HEK293 (cell line): ENCODE measurements around the gene CH25H.

ENCODE experiments used
- CTCF ChIA-PET: fragments of 350-600 bp; formaldehyde crosslinking; extraction: SDS; loops from one replicate; lab custom pipeline; 2021; ENCODE audit warnings: antibody characterized with exemption; lab: Yijun Ruan, JAX
- POLR2A ChIA-PET: fragments of 300-600 bp; formaldehyde crosslinking; extraction: SDS; loops from one replicate; lab custom pipeline; 2020; ENCODE audit warnings: antibody characterized with exemption, inconsistent platforms; lab: Yijun Ruan, JAX
- H3K27ac ChIP-seq: fragments of 200-500 bp; sonication (Bioruptor generic); 2 replicates; pipeline ENCODE4 v1.5.1; 2014; ENCODE audit warnings: low read depth, low read length, control low read depth, inconsistent platforms; ENCODE audit errors: extremely low read depth
- H3K36me3 ChIP-seq, 2 experiments: fragments of 200-500 bp in 1 of 2; sonication (Bioruptor generic) in 1 of 2; 1 replicate in 1 of 2; 2 replicates in 1 of 2; pipeline ENCODE4 v1.5.1; 2014 to 2017; ENCODE audit warnings: inconsistent platforms in 2 of 2, low read length in 2 of 2; ENCODE audit not compliant: control insufficient read depth in 2 of 2, insufficient read depth in 1 of 2
- H3K4me1 ChIP-seq: fragments of 200-500 bp; sonication (Bioruptor generic); 2 replicates; pipeline ENCODE4 v1.5.1; 2014; ENCODE audit warnings: mild to moderate bottlenecking, low read length, inconsistent platforms; ENCODE audit not compliant: control insufficient read depth, insufficient read depth
- H3K4me3 ChIP-seq: 2 replicates; pipeline ENCODE4 v1.5.1; 2011; ENCODE audit warnings: low read depth, mild to moderate bottlenecking, control low read depth, low read length, moderate library complexity
- H3K9me3 ChIP-seq: fragments of 200-500 bp; sonication (Bioruptor generic); 2 replicates; pipeline ENCODE4 v1.5.1; 2014; ENCODE audit warnings: low read depth, low read length, inconsistent platforms; ENCODE audit not compliant: control insufficient read depth, insufficient read depth
- GFI1B ChIP-seq: fragments of 450-650 bp; formaldehyde crosslinking; IDR thresholded peaks from 2 replicates; pipeline ENCODE4 v1.5.1; 2016; ENCODE audit warnings: missing biosample characterization, missing genetic modification characterization
- KLF8 ChIP-seq: fragments of 450-650 bp; formaldehyde crosslinking; IDR thresholded peaks from 2 replicates; pipeline ENCODE4 v1.5.1; 2016; ENCODE audit warnings: missing biosample characterization, missing genetic modification characterization
- KLF9 ChIP-seq: fragments of 450-650 bp; formaldehyde crosslinking; IDR thresholded peaks from 2 replicates; pipeline ENCODE4 v1.5.1; 2016; ENCODE audit warnings: missing biosample characterization, missing genetic modification characterization, low read depth
- SALL2 ChIP-seq: fragments of 450-650 bp; formaldehyde crosslinking; IDR thresholded peaks from 2 replicates; pipeline ENCODE4 v1.5.0; 2017; ENCODE audit warnings: missing biosample characterization, mild to moderate bottlenecking, missing genetic modification characterization, borderline replicate concordance
- YY1 ChIP-seq: fragments of 450-650 bp; formaldehyde crosslinking; IDR thresholded peaks from 2 replicates; pipeline ENCODE4 v1.5.1; 2018; ENCODE audit warnings: missing biosample characterization, missing genetic modification characterization
- ZNF211 ChIP-seq: fragments of 450-650 bp; formaldehyde crosslinking; IDR thresholded peaks from 2 replicates; pipeline ENCODE4 v1.5.1; 2016; ENCODE audit warnings: low read depth, missing biosample characterization, missing genetic modification characterization
- ZNF223 ChIP-seq: fragments of 450-650 bp; formaldehyde crosslinking; IDR thresholded peaks from 2 replicates; pipeline ENCODE4 v1.5.1; 2016; ENCODE audit warnings: missing biosample characterization, missing genetic modification characterization
- ZNF354C ChIP-seq: fragments of 450-650 bp; formaldehyde crosslinking; IDR thresholded peaks from 2 replicates; pipeline ENCODE4 v1.5.1; 2016; ENCODE audit warnings: missing biosample characterization, missing genetic modification characterization, low read depth, borderline replicate concordance
- ZNF37A ChIP-seq: fragments of 450-650 bp; IDR thresholded peaks from 2 replicates; pipeline ENCODE4 v1.5.1; 2018; ENCODE audit warnings: missing biosample characterization, missing genetic modification characterization
- ZNF664 ChIP-seq: fragments of 450-650 bp; formaldehyde crosslinking; IDR thresholded peaks from 2 replicates; pipeline ENCODE4 v1.5.1; 2016; ENCODE audit warnings: missing biosample characterization, missing genetic modification characterization
- ZNF701 ChIP-seq: fragments of 450-650 bp; formaldehyde crosslinking; IDR thresholded peaks from 2 replicates; pipeline ENCODE4 v1.5.1; 2016; ENCODE audit warnings: missing biosample characterization, missing genetic modification characterization
- ZNF76 ChIP-seq: fragments of 450-650 bp; formaldehyde crosslinking; IDR thresholded peaks from 2 replicates; pipeline ENCODE4; 2016; ENCODE audit warnings: low read depth, missing biosample characterization, missing genetic modification characterization, borderline replicate concordance
- ZNF843 ChIP-seq: fragments of 450-650 bp; formaldehyde crosslinking; IDR thresholded peaks from 2 replicates; pipeline ENCODE4 v1.5.1; 2016; ENCODE audit warnings: missing biosample characterization, missing genetic modification characterization
- ZSCAN16 ChIP-seq: fragments of 450-650 bp; formaldehyde crosslinking; IDR thresholded peaks from 2 replicates; pipeline ENCODE4 v1.5.1; 2016; ENCODE audit warnings: missing biosample characterization, missing genetic modification characterization
- ZXDB ChIP-seq: fragments of 450-650 bp; formaldehyde crosslinking; IDR thresholded peaks from 2 replicates; pipeline ENCODE4 v1.5.1; 2016; ENCODE audit warnings: missing biosample characterization, missing genetic modification characterization
- TF ChIP-seq, protein P1 (sequence below): fragments of 450-650 bp; formaldehyde crosslinking; IDR thresholded peaks from 2 replicates; pipeline ENCODE4 v1.5.1; 2016; ENCODE audit warnings: missing biosample characterization, missing genetic modification characterization
- TF ChIP-seq, protein P2 (sequence below): fragments of 450-650 bp; IDR thresholded peaks from 2 replicates; pipeline ENCODE4 v1.5.1; 2018; ENCODE audit warnings: missing biosample characterization, missing genetic modification characterization
- TF ChIP-seq, protein P3 (sequence below): fragments of 450-650 bp; formaldehyde crosslinking; IDR thresholded peaks from 2 replicates; pipeline ENCODE4 v1.5.1; 2016; ENCODE audit warnings: missing biosample characterization, missing genetic modification characterization, low read depth
- TF ChIP-seq, protein P4 (sequence below): fragments of 450-650 bp; formaldehyde crosslinking; IDR thresholded peaks from 2 replicates; pipeline ENCODE4 v1.5.1; 2016; ENCODE audit warnings: missing biosample characterization, missing genetic modification characterization

Gene CH25H

DNA sequence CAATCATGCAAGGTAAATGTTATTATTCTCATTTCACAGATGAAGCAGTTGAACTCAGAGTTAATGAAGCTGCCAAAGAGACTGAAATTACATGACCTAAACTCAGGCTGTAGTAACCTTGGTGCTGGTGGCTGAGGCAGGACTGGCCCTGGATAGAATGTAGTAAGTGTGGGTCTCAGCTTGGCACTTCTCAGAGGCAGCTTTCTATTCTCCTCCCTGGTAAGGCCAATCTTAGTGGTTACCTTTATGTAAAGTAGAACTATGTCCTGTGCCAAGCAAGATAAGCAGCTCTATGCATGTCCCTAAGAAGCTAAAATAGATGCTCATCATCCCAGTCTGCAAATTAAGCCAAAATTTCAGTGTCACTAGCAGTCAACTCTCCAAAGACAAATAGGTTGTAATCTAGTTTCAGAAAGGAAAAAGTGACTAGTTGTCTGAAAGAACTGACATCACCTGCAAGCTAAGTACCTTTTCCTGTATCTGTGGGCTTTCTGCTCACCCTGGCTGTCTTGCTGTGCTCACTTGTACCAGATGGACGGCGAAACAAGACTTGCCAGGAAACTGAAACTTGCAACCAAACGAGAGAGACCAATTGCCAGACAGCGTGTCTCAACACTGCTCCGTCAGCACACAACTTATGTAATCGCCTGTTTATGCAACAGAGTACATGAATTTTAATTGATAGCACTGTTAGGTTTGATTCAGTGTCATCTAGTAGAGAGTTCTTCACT, 43.7 kb downstream of the CH25H start:
- H3K4me1 ChIP-seq = no peaks in the 10 kb centered on the region
- ChIA-PET CTCF (interaction anchor here (0.5 to 1.5 kb wide), 3 partner anchors 24 to 176 kb away, joined by 3 to 4 read pairs (median 4); no protein-coding TSS in a partner anchor), POLR2A (no interaction called here)
- no peaks in the 10 kb centered on the region for H3K9me3 ChIP-seq
- H3K4me3 ChIP-seq = no peak overlapping the region
- H3K27ac ChIP-seq = no peak overlapping the region
- TF ChIP-seq KLF8 (tag by site-specific recombination) (no peak), GFI1B (tag by site-specific recombination) (no peak)
- TF ChIP-seq, protein P1, sequence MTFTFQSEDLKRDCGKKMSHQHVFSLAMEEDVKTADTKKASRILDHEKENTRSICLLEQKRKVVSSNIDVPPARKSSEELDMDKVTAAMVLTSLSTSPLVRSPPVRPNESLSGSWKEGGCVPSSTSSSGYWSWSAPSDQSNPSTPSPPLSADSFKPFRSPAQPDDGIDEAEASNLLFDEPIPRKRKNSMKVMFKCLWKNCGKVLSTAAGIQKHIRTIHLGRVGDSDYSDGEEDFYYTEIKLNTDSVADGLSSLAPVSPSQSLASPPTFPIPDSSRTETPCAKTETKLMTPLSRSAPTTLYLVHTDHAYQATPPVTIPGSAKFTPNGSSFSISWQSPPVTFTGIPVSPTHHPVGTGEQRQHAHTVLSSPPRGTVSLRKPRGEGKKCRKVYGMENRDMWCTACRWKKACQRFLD (tag by site-specific recombination) = no peak
- TF ChIP-seq, protein P2, sequence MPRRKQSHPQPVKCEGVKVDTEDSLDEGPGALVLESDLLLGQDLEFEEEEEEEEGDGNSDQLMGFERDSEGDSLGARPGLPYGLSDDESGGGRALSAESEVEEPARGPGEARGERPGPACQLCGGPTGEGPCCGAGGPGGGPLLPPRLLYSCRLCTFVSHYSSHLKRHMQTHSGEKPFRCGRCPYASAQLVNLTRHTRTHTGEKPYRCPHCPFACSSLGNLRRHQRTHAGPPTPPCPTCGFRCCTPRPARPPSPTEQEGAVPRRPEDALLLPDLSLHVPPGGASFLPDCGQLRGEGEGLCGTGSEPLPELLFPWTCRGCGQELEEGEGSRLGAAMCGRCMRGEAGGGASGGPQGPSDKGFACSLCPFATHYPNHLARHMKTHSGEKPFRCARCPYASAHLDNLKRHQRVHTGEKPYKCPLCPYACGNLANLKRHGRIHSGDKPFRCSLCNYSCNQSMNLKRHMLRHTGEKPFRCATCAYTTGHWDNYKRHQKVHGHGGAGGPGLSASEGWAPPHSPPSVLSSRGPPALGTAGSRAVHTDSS (tag by site-specific recombination) = no peak
- H3K36me3 ChIP-seq = no peaks in the 10 kb centered on the region

DNA sequence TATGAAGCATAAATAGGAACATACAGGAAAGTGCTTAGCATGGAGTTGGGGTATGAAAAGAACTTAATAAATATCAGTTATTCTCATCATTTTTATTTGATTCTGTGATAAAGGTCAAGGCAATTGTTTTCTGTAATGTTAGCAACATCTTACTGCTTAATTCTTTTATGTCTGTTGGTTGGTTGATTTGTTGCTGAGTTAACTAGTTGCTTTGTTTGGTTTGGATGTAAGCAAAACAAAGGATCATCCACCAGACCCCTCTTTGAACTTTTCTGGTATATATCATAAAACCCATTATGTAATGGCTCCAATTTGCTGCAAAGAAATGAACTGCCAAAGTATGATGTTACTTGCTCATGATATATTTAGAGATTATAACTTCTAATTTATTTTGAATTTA, 44.5 kb downstream of the CH25H start:
- H3K36me3 ChIP-seq = no peaks in the 10 kb centered on the region
- H3K4me1 ChIP-seq = no peaks in the 10 kb centered on the region
- H3K9me3 ChIP-seq = no peaks in the 10 kb centered on the region
- CTCF ChIA-PET = no interaction called here
- POLR2A ChIA-PET = no interaction called here
- TF ChIP-seq YY1 (tag by site-specific recombination) = no peak
- no peak for TF ChIP-seq KLF9 (tag by site-specific recombination)
- TF ChIP-seq ZNF211 (tag by site-specific recombination) = no peak
- TF ChIP-seq, protein P3, sequence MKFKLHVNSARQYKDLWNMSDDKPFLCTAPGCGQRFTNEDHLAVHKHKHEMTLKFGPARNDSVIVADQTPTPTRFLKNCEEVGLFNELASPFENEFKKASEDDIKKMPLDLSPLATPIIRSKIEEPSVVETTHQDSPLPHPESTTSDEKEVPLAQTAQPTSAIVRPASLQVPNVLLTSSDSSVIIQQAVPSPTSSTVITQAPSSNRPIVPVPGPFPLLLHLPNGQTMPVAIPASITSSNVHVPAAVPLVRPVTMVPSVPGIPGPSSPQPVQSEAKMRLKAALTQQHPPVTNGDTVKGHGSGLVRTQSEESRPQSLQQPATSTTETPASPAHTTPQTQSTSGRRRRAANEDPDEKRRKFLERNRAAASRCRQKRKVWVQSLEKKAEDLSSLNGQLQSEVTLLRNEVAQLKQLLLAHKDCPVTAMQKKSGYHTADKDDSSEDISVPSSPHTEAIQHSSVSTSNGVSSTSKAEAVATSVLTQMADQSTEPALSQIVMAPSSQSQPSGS = no peak
- TF ChIP-seq ZNF701 = no peak
- no peak for TF ChIP-seq ZNF37A (tag by site-specific recombination)
- no peak for TF ChIP-seq ZNF843 (tag by site-specific recombination)
- TF ChIP-seq, protein P4, sequence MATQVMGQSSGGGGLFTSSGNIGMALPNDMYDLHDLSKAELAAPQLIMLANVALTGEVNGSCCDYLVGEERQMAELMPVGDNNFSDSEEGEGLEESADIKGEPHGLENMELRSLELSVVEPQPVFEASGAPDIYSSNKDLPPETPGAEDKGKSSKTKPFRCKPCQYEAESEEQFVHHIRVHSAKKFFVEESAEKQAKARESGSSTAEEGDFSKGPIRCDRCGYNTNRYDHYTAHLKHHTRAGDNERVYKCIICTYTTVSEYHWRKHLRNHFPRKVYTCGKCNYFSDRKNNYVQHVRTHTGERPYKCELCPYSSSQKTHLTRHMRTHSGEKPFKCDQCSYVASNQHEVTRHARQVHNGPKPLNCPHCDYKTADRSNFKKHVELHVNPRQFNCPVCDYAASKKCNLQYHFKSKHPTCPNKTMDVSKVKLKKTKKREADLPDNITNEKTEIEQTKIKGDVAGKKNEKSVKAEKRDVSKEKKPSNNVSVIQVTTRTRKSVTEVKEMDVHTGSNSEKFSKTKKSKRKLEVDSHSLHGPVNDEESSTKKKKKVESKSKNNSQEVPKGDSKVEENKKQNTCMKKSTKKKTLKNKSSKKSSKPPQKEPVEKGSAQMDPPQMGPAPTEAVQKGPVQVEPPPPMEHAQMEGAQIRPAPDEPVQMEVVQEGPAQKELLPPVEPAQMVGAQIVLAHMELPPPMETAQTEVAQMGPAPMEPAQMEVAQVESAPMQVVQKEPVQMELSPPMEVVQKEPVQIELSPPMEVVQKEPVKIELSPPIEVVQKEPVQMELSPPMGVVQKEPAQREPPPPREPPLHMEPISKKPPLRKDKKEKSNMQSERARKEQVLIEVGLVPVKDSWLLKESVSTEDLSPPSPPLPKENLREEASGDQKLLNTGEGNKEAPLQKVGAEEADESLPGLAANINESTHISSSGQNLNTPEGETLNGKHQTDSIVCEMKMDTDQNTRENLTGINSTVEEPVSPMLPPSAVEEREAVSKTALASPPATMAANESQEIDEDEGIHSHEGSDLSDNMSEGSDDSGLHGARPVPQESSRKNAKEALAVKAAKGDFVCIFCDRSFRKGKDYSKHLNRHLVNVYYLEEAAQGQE (tag by site-specific recombination) = no peak
- TF ChIP-seq SALL2 (tag by site-specific recombination) = no peak
- no peak for TF ChIP-seq ZNF354C
- no peak for TF ChIP-seq ZSCAN16 (tag by site-specific recombination)
- TF ChIP-seq ZNF223 (tag by site-specific recombination) = no peak
- no peak for TF ChIP-seq ZNF664 (tag by site-specific recombination)
- no peak for TF ChIP-seq ZXDB (tag by site-specific recombination)
- no peak for TF ChIP-seq ZNF76 (tag by site-specific recombination)
- no peak overlapping the region for H3K4me3 ChIP-seq
- no peak overlapping the region for H3K27ac ChIP-seq
